ENCODE measurements around the gene MACROD1.

MACROD1 gene

DNA sequence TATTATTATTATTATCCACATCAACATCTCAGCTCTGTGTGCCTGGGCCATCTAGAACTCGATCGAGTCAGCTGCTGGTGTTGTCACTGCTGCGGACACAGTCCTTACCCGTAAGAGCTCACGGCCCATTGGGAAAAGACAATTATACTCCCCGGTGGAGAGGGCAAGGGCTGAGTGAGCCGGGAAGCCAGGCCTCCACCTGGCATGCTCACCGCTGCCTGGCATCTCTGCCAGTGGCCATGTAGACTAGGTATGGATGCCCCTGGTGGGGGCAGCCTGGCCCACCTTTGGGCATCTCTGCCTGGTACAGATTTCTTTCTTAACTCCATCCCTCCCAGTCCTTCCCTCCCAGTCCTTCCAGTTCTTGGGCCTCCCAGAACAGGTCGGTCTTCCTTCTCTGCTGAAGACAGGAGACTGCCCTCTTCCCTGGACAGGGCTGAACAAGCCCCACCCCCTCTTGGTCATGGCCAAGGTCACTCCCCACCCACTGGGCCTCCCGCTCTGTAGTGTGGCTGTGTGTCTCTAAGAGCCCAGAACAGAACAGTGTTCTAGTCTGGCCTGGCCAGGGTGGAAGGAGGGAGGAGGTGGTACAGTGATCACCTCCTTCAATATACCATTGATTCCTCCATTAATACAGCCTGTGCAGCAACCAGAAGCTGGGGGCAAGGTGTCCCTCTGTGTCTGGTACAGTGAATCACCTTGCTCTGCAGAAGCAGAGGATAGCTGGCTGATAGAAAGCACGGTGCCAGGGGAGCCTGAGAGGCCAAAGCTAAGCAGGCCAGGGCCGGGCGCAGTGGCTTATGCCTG lies 72.5 kb downstream of the MACROD1 start:
- Histone ChIP-seq H3K27me3 (replicated peaks; ENCODE audit: control insufficient read depth, insufficient read depth, low read length, poor library complexity, severe bottlenecking) (no peaks in the 10 kb centered on the region), H3K9me3 (ENCODE audit: control insufficient read depth, low read length) (no peaks in the 10 kb centered on the region), H3K4me1 (ENCODE audit: control insufficient read depth, insufficient read depth, low read length, poor library complexity, severe bottlenecking) (no peaks in the 10 kb centered on the region), H3K4me3 (ENCODE audit: insufficient read depth, low read depth, low read length, poor library complexity, severe bottlenecking) (no peak overlapping the region), H3K36me3 (ENCODE audit: control insufficient read depth, insufficient read depth, low read length) (no peaks in the 10 kb centered on the region), H3K27ac (ENCODE audit: insufficient read depth, low read length, poor library complexity, severe bottlenecking) (no peak overlapping the region)
- DNase-seq = no peak

- Histone ChIP-seq H3K4me3 (ENCODE audit: insufficient read depth, low read depth, low read length, poor library complexity, severe bottlenecking) (no peak overlapping the region), H3K9me3 (ENCODE audit: control insufficient read depth, low read length) (no peaks in the 10 kb centered on the region), H3K36me3 (ENCODE audit: control insufficient read depth, insufficient read depth, low read length) (no peaks in the 10 kb centered on the region), H3K27me3 (replicated peaks; ENCODE audit: control insufficient read depth, insufficient read depth, low read length, poor library complexity, severe bottlenecking) (no peaks in the 10 kb centered on the region), H3K27ac (ENCODE audit: insufficient read depth, low read length, poor library complexity, severe bottlenecking) (no peak overlapping the region), H3K4me1 (ENCODE audit: control insufficient read depth, insufficient read depth, low read length, poor library complexity, severe bottlenecking) (no peaks in the 10 kb centered on the region)
- no peak for DNase-seq
Observed at GRCh38 chr11:64092761-64093136, 73.2 kb downstream of the MACROD1 start.

- H3K4me1 ChIP-seq (ENCODE audit: control insufficient read depth, insufficient read depth, low read length, poor library complexity, severe bottlenecking) = no peaks in the 10 kb centered on the region
- H3K36me3 ChIP-seq (ENCODE audit: control insufficient read depth, insufficient read depth, low read length) = no peaks in the 10 kb centered on the region
- no peak overlapping the region for H3K4me3 ChIP-seq (ENCODE audit: insufficient read depth, low read depth, low read length, poor library complexity, severe bottlenecking)
- no peaks in the 10 kb centered on the region for H3K9me3 ChIP-seq (ENCODE audit: control insufficient read depth, low read length)
- H3K27me3 ChIP-seq (replicated peaks; ENCODE audit: control insufficient read depth, insufficient read depth, low read length, poor library complexity, severe bottlenecking) = no peaks in the 10 kb centered on the region
- no peak for DNase-seq
- no peak overlapping the region for H3K27ac ChIP-seq (ENCODE audit: insufficient read depth, low read length, poor library complexity, severe bottlenecking)
Observed at GRCh38 chr11:64092111-64092760, 73.7 kb downstream of the MACROD1 start.

GRCh38 chr11:64090806-64091516 lies 75.0 kb downstream of the MACROD1 start:
- no peak for DNase-seq

GRCh38 chr11:64089915-64090805 lies 75.8 kb downstream of the MACROD1 start:
- no peak overlapping the region for H3K4me3 ChIP-seq (ENCODE audit: insufficient read depth, low read depth, low read length, poor library complexity, severe bottlenecking)
- no peaks in the 10 kb centered on the region for H3K4me1 ChIP-seq (ENCODE audit: control insufficient read depth, insufficient read depth, low read length, poor library complexity, severe bottlenecking)
- DNase-seq = no peak

More at GRCh38 chr11:64090806-64091516, 75.0 kb downstream of the MACROD1 start:
- no peak overlapping the region for H3K4me3 ChIP-seq (ENCODE audit: insufficient read depth, low read depth, low read length, poor library complexity, severe bottlenecking)
- no peaks in the 10 kb centered on the region for H3K27me3 ChIP-seq (replicated peaks; ENCODE audit: control insufficient read depth, insufficient read depth, low read length, poor library complexity, severe bottlenecking)
- no peaks in the 10 kb centered on the region for H3K36me3 ChIP-seq (ENCODE audit: control insufficient read depth, insufficient read depth, low read length)
- H3K9me3 ChIP-seq (ENCODE audit: control insufficient read depth, low read length) = no peaks in the 10 kb centered on the region
- H3K27ac ChIP-seq (ENCODE audit: insufficient read depth, low read length, poor library complexity, severe bottlenecking) = no peak overlapping the region
- H3K4me1 ChIP-seq (ENCODE audit: control insufficient read depth, insufficient read depth, low read length, poor library complexity, severe bottlenecking) = no peaks in the 10 kb centered on the region

GRCh38 chr11:64089493-64089892 lies 76.4 kb downstream of the MACROD1 start:
- DNase-seq = no peak
- H3K27ac ChIP-seq (ENCODE audit: insufficient read depth, low read length, poor library complexity, severe bottlenecking) = no peak overlapping the region
- no peaks in the 10 kb centered on the region for H3K9me3 ChIP-seq (ENCODE audit: control insufficient read depth, low read length)
- H3K4me3 ChIP-seq (ENCODE audit: insufficient read depth, low read depth, low read length, poor library complexity, severe bottlenecking) = no peak overlapping the region
- H3K36me3 ChIP-seq (ENCODE audit: control insufficient read depth, insufficient read depth, low read length) = no peaks in the 10 kb centered on the region
- no peaks in the 10 kb centered on the region for H3K4me1 ChIP-seq (ENCODE audit: control insufficient read depth, insufficient read depth, low read length, poor library complexity, severe bottlenecking)
- H3K27me3 ChIP-seq (replicated peaks; ENCODE audit: control insufficient read depth, insufficient read depth, low read length, poor library complexity, severe bottlenecking) = no peaks in the 10 kb centered on the region

More at GRCh38 chr11:64089915-64090805, 75.8 kb downstream of the MACROD1 start:
- H3K27me3 ChIP-seq (replicated peaks; ENCODE audit: control insufficient read depth, insufficient read depth, low read length, poor library complexity, severe bottlenecking) = no peaks in the 10 kb centered on the region
- no peaks in the 10 kb centered on the region for H3K36me3 ChIP-seq (ENCODE audit: control insufficient read depth, insufficient read depth, low read length)
- H3K9me3 ChIP-seq (ENCODE audit: control insufficient read depth, low read length) = no peaks in the 10 kb centered on the region
- H3K27ac ChIP-seq (ENCODE audit: insufficient read depth, low read length, poor library complexity, severe bottlenecking) = no peak overlapping the region

DNA sequence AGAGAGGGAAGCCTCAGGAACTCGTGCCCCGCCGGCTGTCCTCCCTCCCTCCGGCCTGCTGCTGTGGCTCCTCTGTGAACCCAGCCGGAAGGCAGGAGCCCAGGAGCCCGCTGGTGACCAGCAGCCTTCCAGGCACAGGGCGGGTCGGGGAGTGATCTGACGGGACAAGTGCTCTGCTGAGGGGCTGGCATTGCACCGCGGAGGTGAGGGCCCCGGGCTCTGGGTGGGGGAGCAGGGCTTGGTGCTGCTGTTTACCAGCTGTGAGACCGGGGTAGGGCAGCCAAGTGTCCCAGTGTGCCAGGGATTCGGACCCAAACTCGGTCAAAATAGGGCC lies 76.9 kb downstream of the MACROD1 start:
- Histone ChIP-seq H3K36me3 (ENCODE audit: control insufficient read depth, insufficient read depth, low read length) (no peaks in the 10 kb centered on the region), H3K9me3 (ENCODE audit: control insufficient read depth, low read length) (no peaks in the 10 kb centered on the region), H3K4me1 (ENCODE audit: control insufficient read depth, insufficient read depth, low read length, poor library complexity, severe bottlenecking) (no peaks in the 10 kb centered on the region), H3K27me3 (replicated peaks; ENCODE audit: control insufficient read depth, insufficient read depth, low read length, poor library complexity, severe bottlenecking) (no peaks in the 10 kb centered on the region), H3K27ac (ENCODE audit: insufficient read depth, low read length, poor library complexity, severe bottlenecking) (no peak overlapping the region), H3K4me3 (ENCODE audit: insufficient read depth, low read depth, low read length, poor library complexity, severe bottlenecking) (no peak overlapping the region)
- no peak for DNase-seq

DNA sequence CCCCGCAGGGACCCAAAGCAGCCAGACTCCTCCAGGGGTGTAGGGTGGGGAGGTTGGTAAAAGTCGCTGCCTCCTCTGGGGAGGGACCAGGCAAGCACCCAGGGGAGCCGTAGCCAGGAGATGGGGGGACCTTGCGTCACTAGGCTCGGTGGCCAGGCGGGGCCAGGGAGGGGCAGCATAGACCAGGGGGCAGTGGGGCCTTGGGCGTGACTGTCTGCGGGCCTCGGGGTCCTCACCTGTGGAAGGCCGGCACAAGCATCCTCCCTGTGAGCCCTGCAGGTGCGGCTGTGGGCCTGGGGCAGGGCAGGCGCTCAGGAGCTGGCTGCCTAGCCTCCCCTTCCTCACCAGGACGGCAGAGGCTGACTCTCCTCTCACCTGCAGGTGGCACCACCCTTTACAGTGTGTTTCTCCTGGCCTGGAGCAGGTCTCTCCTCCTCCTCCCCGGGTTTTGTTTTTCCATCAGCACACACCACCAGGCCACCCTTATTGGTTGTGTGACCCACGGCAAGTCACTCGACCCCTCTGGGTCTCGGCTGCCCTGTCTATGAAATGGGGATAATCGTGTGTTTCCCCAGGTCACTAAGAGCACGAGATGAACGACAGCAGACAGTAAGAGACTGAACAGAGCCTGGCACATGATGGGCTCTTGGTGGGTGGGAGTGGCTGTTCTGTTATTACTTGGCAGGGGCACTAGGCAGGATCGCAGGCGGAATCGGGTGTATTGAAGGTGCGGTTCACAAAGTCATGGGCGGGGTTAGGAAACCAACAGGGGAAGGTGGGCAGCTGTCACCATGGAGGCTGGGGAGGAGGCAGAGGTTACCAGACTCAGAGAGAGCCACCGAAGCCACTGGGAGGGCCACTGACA lies 77.5 kb downstream of the MACROD1 start:
- H3K4me1 ChIP-seq (ENCODE audit: control insufficient read depth, insufficient read depth, low read length, poor library complexity, severe bottlenecking) = no peaks in the 10 kb centered on the region
- H3K9me3 ChIP-seq (ENCODE audit: control insufficient read depth, low read length) = no peaks in the 10 kb centered on the region
- DNase-seq = no peak
- no peak overlapping the region for H3K27ac ChIP-seq (ENCODE audit: insufficient read depth, low read length, poor library complexity, severe bottlenecking)
- H3K27me3 ChIP-seq (replicated peaks; ENCODE audit: control insufficient read depth, insufficient read depth, low read length, poor library complexity, severe bottlenecking) = no peaks in the 10 kb centered on the region
- H3K4me3 ChIP-seq (ENCODE audit: insufficient read depth, low read depth, low read length, poor library complexity, severe bottlenecking) = no peak overlapping the region
- no peaks in the 10 kb centered on the region for H3K36me3 ChIP-seq (ENCODE audit: control insufficient read depth, insufficient read depth, low read length)

Measured in effector memory CD4-positive, alpha-beta T cell (primary cell).